Smooth muscle cell (in vitro differentiated cells): ENCODE measurements around the gene ADRA2B. TPM values are rescaled to one million over a fixed set of nuclear protein-coding genes. Genes with fewer than 3 reads are reported as not detected.

Experiments
- DNase-seq: peaks from one replicate; lab custom pipeline; 2025; ENCODE audit not compliant: unreplicated experiment; lab: John Stamatoyannopoulos, UW
- H2AFZ ChIP-seq: fragments of 200-600 bp; sonication (generic); 2 replicates; pipeline ENCODE4 v1.6.0; 2016; ENCODE audit warnings: antibody characterized with exemption, low read depth, mild to moderate bottlenecking
- H3F3A ChIP-seq: fragments of 200-600 bp; sonication (generic); 2 replicates; pipeline ENCODE4 v1.6.0; 2017; ENCODE audit warnings: antibody characterized with exemption, low read depth
- H3K27ac ChIP-seq: fragments of 200-600 bp; sonication (generic); 2 replicates; pipeline ENCODE4 v1.5.1; 2016; ENCODE audit warnings: low read depth, mild to moderate bottlenecking
- H3K27me3 ChIP-seq: fragments of 200-600 bp; sonication (generic); 2 replicates; pipeline ENCODE4 v1.6.1; 2016; ENCODE audit warnings: low read depth, mild to moderate bottlenecking
- H3K36me3 ChIP-seq: fragments of 200-600 bp; sonication (generic); 2 replicates; pipeline ENCODE4 v1.5.1; 2016; ENCODE audit warnings: low read depth
- H3K4me1 ChIP-seq: fragments of 200-600 bp; sonication (generic); 2 replicates; pipeline ENCODE4 v1.5.1; 2016; ENCODE audit warnings: low read depth
- H3K4me2 ChIP-seq: fragments of 200-600 bp; sonication (generic); 2 replicates; pipeline ENCODE4 v1.6.0; 2016; ENCODE audit warnings: mild to moderate bottlenecking
- H3K4me3 ChIP-seq: fragments of 200-600 bp; sonication (generic); 2 replicates; pipeline ENCODE4 v1.5.1; 2016; ENCODE audit warnings: mild to moderate bottlenecking
- H3K79me2 ChIP-seq: fragments of 200-600 bp; sonication (generic); 2 replicates; pipeline ENCODE4 v1.6.0; 2016; ENCODE audit warnings: low read depth, mild to moderate bottlenecking
- H3K9ac ChIP-seq: fragments of 200-600 bp; sonication (generic); 2 replicates; pipeline ENCODE4 v1.6.0; 2016; ENCODE audit warnings: low read depth
- H3K9me3 ChIP-seq: fragments of 200-600 bp; sonication (generic); replicated peaks from 2 replicates; pipeline ENCODE4 v1.5.1; 2016; ENCODE audit warnings: low read depth
- H4K20me1 ChIP-seq: fragments of 200-600 bp; sonication (generic); 2 replicates; pipeline ENCODE4 v1.6.0; 2016; ENCODE audit warnings: low read depth
- WGBS: methylation state at CpG from one replicate; pipeline ENCODE4 v1.1.7; 2016; ENCODE audit warnings: low lambda C conversion rate; 5-methylcytosine and 5-hydroxymethylcytosine counted together
- polyA plus RNA-seq: library from polyadenylated mRNA; unstranded; fragments of >200 nt; fragmentation: Nextera tagmentation; extraction: Ambion mirVana; gene quantifications from 2 replicates; pipeline ENCODE4 v1.2.1, GENCODE V29; 2016
- total RNA-seq: library from RNA; depleted of rRNA; stranded (reverse); fragments of >200 nt; gene quantifications from 2 replicates; pipeline ENCODE4 v1.2.3, GENCODE V29; 2014
- TF ChIP-seq, protein P1 (sequence below): fragments of 200-600 bp; sonication (generic); IDR thresholded peaks from 2 replicates; pipeline ENCODE4 v1.5.1; 2017; ENCODE audit warnings: borderline replicate concordance, mild to moderate bottlenecking, antibody characterized with exemption; ENCODE audit not compliant: insufficient read depth, poor library complexity, severe bottlenecking

The ADRA2B gene
- total and polyA plus RNA-seq, 2 experiments from 2014 or later, result 0.06 to 1.2 TPM

DNA sequence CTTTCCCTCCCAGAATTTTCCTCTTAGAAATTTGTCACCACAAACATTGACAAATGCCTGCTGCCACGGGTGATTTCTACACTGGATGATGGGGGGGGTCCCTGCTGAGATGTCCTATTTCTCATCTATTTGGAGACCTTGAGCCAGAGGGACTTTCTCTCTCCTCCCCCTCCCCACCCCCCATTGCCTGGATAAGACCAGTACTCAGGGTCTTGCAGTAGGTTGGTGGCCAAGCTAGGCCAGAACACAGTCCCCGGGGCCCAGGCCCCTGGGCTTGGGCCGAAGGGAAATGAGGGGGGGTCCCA, 29.4 kb upstream of the ADRA2B start:
- Histone ChIP-seq H3K9ac (no peak overlapping the region), H3K4me3 (no peak overlapping the region), H3K27ac (no peak overlapping the region), H3K27me3 (no peaks in the 10 kb centered on the region), H3K79me2 (no peaks in the 10 kb centered on the region), H3K4me1 (peaks cover 4% of the 10 kb centered on the region), H2AFZ (no peak overlapping the region), H3F3A (no peaks in the 10 kb centered on the region), H3K4me2 (peak overlapping the region; percentile 88), H4K20me1 (peaks cover 11% of the 10 kb centered on the region), H3K9me3 (no peaks in the 10 kb centered on the region), H3K36me3 (no peaks in the 10 kb centered on the region)
- TF ChIP-seq, protein P1, sequence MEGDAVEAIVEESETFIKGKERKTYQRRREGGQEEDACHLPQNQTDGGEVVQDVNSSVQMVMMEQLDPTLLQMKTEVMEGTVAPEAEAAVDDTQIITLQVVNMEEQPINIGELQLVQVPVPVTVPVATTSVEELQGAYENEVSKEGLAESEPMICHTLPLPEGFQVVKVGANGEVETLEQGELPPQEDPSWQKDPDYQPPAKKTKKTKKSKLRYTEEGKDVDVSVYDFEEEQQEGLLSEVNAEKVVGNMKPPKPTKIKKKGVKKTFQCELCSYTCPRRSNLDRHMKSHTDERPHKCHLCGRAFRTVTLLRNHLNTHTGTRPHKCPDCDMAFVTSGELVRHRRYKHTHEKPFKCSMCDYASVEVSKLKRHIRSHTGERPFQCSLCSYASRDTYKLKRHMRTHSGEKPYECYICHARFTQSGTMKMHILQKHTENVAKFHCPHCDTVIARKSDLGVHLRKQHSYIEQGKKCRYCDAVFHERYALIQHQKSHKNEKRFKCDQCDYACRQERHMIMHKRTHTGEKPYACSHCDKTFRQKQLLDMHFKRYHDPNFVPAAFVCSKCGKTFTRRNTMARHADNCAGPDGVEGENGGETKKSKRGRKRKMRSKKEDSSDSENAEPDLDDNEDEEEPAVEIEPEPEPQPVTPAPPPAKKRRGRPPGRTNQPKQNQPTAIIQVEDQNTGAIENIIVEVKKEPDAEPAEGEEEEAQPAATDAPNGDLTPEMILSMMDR, result no peak
- no peak for DNase-seq
- 67% methylated on average over 3 of the region's 3 CpGs for WGBS

DNA sequence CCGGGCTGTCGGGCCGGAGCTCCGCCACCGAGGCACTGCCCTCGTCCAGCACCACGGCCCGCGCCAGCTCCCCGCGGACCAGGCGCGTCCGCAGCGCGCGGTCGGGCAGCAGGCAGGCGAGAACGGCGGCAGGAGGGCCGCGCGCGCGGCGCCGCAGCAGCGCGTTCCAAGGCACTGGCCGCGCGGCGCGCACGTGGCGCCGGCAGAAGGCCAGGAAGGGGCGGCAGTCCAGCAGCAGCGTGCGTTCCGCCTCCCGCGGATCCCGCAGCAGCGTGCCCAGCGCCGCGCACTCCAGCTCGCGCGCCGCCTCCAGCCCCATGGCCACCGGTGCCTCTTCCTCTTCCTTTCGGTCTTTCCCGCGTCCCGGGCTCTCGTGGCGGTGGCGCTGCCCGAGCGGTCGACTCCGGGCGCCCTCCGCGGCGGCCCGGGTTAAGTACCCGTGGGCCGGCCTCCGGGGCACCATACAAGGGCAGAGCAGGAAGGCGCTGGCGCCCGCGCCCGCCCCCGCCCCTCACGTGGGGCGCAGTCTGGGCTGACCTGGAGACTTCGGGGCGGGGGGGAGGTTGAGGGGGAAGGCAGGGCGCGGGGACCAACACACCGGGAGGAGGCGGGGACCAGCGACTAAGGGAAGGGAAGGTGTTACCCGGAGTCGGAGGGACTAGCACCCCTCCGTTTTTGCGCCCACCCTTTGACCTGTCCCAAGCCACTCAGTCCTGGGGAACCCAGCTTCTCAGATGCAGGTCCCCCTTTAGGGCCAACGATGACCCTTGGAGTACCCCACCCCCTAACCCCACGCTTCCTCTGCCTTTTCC, 28.9 kb upstream of the ADRA2B start, which contains the start of gene DUSP2:
DUSP2 (minus strand) TSS at position 405 of the 812 bp plus-strand sequence; CDS start at position 319, 86 bp downstream.
- Histone ChIP-seq H3K4me3 (peak within 1 kb of the TSS; percentile 54), H3K9me3 (no peaks in the 10 kb centered on the region), H3K27ac (peak within 1 kb of the TSS; percentile 11), H3K4me1 (peaks cover 4% of the 10 kb centered on the region), H3K79me2 (no peaks in the 10 kb centered on the region), H3F3A (no peaks in the 10 kb centered on the region), H3K4me2 (peak within 1 kb of the TSS; percentile 88), H2AFZ (no peak within 1 kb of the TSS), H3K9ac (no peak within 1 kb of the TSS), H3K27me3 (no peaks in the 10 kb centered on the region), H4K20me1 (peaks cover 11% of the 10 kb centered on the region), H3K36me3 (no peaks in the 10 kb centered on the region)
- TF ChIP-seq, protein P1, result no peak
- 11% methylated on average over 54 of the region's 94 CpGs for WGBS
- DNase-seq, result peak; percentile 44

GRCh38 chr2:96144481-96145035, 28.2 kb upstream of the ADRA2B start:
- 13% methylated on average over 32 of the region's 35 CpGs for WGBS
- Histone ChIP-seq H2AFZ (no peak overlapping the region), H3K36me3 (no peaks in the 10 kb centered on the region), H3K4me2 (peak overlapping the region; percentile 88), H3K4me3 (peak overlapping the region; percentile 54), H3K79me2 (no peaks in the 10 kb centered on the region), H3K9ac (no peak overlapping the region), H3K27ac (no peak overlapping the region), H3K4me1 (peaks cover 4% of the 10 kb centered on the region), H4K20me1 (peaks cover 11% of the 10 kb centered on the region), H3F3A (no peaks in the 10 kb centered on the region), H3K9me3 (no peaks in the 10 kb centered on the region), H3K27me3 (no peaks in the 10 kb centered on the region)
- DNase-seq, result no peak
- TF ChIP-seq, protein P1, result no peak
